Endothelial cell (in vitro differentiated cells): ENCODE results near the gene SASH1. TPM values are rescaled to one million over a fixed set of nuclear protein-coding genes. Genes with fewer than 3 reads are reported as not detected.

Experiments
- DNase-seq: peaks from one replicate; pipeline ENCODE4 v3.0.0; 2021; ENCODE audit warnings: low spot score
- H3K27ac Mint-ChIP-seq: one replicate; pipeline ENCODE4 v1.8.0; 2021; ENCODE audit warnings: mixed read lengths, inconsistent platforms; ENCODE audit not compliant: unreplicated experiment
- H3K27me3 Mint-ChIP-seq: one replicate; pipeline ENCODE4 v1.8.0; 2021; ENCODE audit warnings: mild to moderate bottlenecking, moderate library complexity, mixed read lengths, inconsistent platforms; ENCODE audit not compliant: unreplicated experiment
- H3K36me3 Mint-ChIP-seq: one replicate; pipeline ENCODE4 v1.8.0; 2021; ENCODE audit warnings: mild to moderate bottlenecking, low read depth, mixed read lengths, inconsistent platforms; ENCODE audit not compliant: unreplicated experiment
- H3K4me1 Mint-ChIP-seq: one replicate; pipeline ENCODE4 v1.8.0; 2021; ENCODE audit warnings: mild to moderate bottlenecking, mixed read lengths, inconsistent platforms; ENCODE audit not compliant: unreplicated experiment
- H3K4me3 Mint-ChIP-seq: one replicate; pipeline ENCODE4 v1.8.0; 2021; ENCODE audit warnings: mild to moderate bottlenecking, mixed read lengths, inconsistent platforms; ENCODE audit not compliant: unreplicated experiment
- H3K9me3 Mint-ChIP-seq: one replicate; pipeline ENCODE4 v1.8.0; 2021; ENCODE audit warnings: mixed read lengths, inconsistent platforms; ENCODE audit not compliant: unreplicated experiment
- total RNA-seq: library from RNA; stranded (reverse); fragmentation: NEBNext Ultra II Directional; extraction: Animal tissue kit (Norgen Biotek cat#: 25700); gene quantifications from one replicate; pipeline ENCODE4 v1.2.1, GENCODE V29; 2021; ENCODE audit not compliant: unreplicated experiment
- TF ChIP-seq, protein P1 (sequence below): fragments of 200-600 bp; sonication (generic); IDR thresholded peaks from one replicate; pipeline ENCODE4 v1.5.0; 2021; ENCODE audit warnings: antibody characterized with exemption; ENCODE audit not compliant: unreplicated experiment

Gene SASH1
- total RNA-seq, 1 donor from 2014 or later = 138 TPM

DNA sequence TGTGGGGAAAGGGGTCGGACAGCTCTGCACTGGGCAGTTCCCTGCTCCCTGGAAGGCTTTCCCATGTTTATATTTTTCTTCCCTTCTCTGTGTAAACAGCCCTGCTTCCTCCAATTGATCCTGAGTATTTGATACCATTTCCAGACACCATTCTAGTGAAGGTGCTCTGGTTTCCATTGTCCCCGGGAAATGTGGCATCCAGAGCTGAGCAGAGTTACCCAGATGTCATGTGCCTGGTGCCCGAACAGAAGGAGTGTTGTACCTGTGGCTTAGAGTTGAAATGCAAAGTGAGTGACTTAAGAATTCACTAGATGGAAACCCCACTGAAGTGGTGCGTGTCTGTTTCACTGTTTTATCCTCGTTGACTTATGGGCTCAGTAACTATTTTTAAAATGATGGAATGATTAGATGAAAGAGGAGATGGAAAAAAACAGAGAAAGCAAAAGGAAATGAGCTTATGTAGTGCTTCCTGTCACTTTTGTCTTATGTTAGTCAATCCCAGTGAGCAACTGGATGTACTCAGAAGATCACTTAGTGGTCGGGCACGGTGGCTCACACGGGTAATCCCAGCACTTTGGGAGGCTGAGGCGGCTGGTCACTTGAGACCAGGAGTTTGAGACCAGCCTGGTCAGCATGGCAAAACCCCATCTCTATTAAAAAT, 83.8 kb downstream of the SASH1 start:
- H3K4me1 Mint-ChIP-seq = peaks cover 69% of the 10 kb centered on the region
- peak overlapping the region; percentile 78 for H3K4me3 Mint-ChIP-seq
- peaks cover 16% of the 10 kb centered on the region for H3K27me3 Mint-ChIP-seq
- peaks cover 29% of the 10 kb centered on the region for H3K36me3 Mint-ChIP-seq
- H3K9me3 Mint-ChIP-seq = no peaks in the 10 kb centered on the region
- peak; percentile 29 for DNase-seq
- peak overlapping the region; percentile 98 for H3K27ac Mint-ChIP-seq
- TF ChIP-seq, protein P1, sequence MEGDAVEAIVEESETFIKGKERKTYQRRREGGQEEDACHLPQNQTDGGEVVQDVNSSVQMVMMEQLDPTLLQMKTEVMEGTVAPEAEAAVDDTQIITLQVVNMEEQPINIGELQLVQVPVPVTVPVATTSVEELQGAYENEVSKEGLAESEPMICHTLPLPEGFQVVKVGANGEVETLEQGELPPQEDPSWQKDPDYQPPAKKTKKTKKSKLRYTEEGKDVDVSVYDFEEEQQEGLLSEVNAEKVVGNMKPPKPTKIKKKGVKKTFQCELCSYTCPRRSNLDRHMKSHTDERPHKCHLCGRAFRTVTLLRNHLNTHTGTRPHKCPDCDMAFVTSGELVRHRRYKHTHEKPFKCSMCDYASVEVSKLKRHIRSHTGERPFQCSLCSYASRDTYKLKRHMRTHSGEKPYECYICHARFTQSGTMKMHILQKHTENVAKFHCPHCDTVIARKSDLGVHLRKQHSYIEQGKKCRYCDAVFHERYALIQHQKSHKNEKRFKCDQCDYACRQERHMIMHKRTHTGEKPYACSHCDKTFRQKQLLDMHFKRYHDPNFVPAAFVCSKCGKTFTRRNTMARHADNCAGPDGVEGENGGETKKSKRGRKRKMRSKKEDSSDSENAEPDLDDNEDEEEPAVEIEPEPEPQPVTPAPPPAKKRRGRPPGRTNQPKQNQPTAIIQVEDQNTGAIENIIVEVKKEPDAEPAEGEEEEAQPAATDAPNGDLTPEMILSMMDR = no peak

DNA sequence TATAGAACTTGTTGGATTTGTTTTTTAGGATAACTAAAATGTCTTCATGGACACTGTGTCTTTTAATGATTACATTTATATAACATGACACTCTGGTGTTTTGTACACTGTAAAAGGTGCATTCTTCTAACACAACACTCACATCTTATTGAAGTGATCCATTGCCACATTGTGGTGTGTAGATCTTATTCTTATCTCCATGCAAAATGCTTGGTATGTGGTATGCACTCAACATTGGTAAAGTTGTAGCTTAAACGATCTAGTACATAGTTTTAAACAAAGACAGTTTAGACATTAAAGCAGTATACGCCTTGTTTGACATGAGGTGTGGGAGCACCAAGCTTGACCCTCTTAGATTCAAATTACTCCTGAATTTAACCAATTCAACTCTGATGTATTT, 84.7 kb downstream of the SASH1 start:
- Mint-ChIP-seq H3K27me3 (peaks cover 13% of the 10 kb centered on the region), H3K4me3 (no peak overlapping the region), H3K9me3 (no peaks in the 10 kb centered on the region), H3K36me3 (peaks cover 24% of the 10 kb centered on the region), H3K27ac (peak overlapping the region; percentile 98), H3K4me1 (peaks cover 66% of the 10 kb centered on the region)
- no peak for DNase-seq
- TF ChIP-seq, protein P1 = no peak

DNA sequence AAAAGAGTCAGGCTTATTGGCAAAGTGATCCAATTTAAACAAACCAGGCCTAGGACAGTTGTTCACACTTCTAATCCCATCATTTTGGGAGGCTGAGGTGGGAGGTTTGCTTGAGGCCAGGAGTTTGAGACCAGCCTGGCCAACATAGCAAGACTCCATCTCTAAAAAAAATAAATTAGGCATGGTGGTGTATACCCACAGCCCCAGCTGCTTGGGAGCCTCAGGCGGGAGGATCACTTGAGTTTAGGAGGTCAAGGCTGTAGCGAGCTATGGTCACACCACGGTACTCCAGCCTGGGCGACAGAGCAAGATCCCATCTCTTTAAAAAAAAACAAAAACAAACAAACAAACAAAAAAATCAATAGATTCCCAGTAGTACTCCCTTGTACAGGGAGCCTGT, 86.8 kb downstream of the SASH1 start:
- peaks cover 26% of the 10 kb centered on the region for H3K36me3 Mint-ChIP-seq
- H3K4me3 Mint-ChIP-seq = no peak overlapping the region
- H3K9me3 Mint-ChIP-seq = no peaks in the 10 kb centered on the region
- no peak for DNase-seq
- peaks cover 13% of the 10 kb centered on the region for H3K27me3 Mint-ChIP-seq
- no peak overlapping the region for H3K27ac Mint-ChIP-seq
- TF ChIP-seq, protein P1 = no peak
- H3K4me1 Mint-ChIP-seq = peaks cover 56% of the 10 kb centered on the region

DNA sequence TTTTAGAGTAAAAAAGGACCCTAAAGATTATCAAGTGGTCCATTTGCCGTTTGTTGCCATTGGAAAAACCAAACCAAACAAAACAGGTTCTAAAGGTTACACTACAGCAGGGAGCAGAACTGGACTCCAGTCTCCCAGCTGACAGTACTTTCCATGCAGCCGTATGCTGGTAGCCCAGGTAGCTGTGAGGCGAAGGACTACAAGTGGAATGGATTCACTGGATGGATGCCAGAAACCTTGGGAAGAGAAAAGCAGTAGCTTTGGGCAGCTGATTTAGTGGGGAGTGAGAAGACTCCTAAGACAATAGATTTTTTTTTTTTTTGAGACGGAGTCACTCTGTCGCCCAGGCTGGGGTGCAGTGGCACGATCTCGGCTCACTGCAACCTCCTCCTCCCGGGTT, 88.3 kb downstream of the SASH1 start:
- no peak overlapping the region for H3K27ac Mint-ChIP-seq
- no peak for DNase-seq
- no peak overlapping the region for H3K4me3 Mint-ChIP-seq
- peaks cover 31% of the 10 kb centered on the region for H3K36me3 Mint-ChIP-seq
- H3K27me3 Mint-ChIP-seq = peaks cover 12% of the 10 kb centered on the region
- no peaks in the 10 kb centered on the region for H3K9me3 Mint-ChIP-seq
- TF ChIP-seq, protein P1 = no peak
- H3K4me1 Mint-ChIP-seq = peaks cover 50% of the 10 kb centered on the region

DNA sequence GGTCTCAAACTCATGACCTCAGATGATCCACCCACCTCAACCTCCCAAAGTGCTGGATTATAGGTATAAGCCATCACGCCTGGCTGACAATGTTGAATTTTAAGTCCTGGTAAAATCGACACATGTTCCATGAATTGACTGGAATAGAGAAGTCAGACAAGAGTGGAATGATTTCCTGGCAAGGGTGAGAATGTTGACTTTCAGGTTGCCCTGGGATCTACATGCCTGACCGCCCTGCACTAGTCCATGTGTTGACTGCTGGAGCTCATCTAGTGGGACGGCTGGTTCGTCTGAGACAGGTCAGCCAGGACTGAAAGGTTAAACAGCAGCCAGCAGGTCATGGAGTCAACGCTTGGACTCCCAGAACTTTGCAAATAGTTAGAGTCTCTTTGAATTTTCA, 88.8 kb downstream of the SASH1 start:
- TF ChIP-seq, protein P1 = no peak
- Mint-ChIP-seq H3K4me1 (peaks cover 47% of the 10 kb centered on the region), H3K27me3 (peaks cover 8% of the 10 kb centered on the region), H3K4me3 (no peak overlapping the region), H3K9me3 (no peaks in the 10 kb centered on the region), H3K27ac (no peak overlapping the region), H3K36me3 (peaks cover 28% of the 10 kb centered on the region)
- DNase-seq = no peak
